ENCODE data around the gene NR5A1. TPM values are rescaled to one million over a fixed set of nuclear protein-coding genes. Genes with fewer than 3 reads are reported as not detected.

Gene NR5A1
- total RNA-seq, 1 experiment from 2014 or later: 0.09 TPM

DNA sequence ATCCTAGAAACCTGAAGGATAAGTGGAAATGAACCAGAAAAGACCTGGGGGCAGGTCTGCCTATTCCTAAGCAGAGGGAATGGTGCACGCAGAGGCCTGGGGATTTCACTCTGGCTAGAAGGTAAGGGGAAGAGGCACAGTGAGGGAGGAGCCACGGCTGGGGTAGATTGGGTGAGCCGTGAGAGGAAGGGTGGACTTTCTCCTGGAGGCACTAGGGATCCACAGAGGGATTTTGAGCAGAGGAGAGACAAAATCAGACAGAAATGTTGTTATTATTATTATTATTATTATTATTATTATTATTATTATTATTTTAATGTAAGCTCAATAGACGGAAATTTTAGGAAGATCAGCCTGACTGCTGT, 59.9 kb downstream of the NR5A1 start:
- no peak for DNase-seq
- CTCF ChIA-PET: no interaction called here
- H3K4me3 ChIP-seq (ENCODE audit: low read depth, low read length): no peak overlapping the region

DNA sequence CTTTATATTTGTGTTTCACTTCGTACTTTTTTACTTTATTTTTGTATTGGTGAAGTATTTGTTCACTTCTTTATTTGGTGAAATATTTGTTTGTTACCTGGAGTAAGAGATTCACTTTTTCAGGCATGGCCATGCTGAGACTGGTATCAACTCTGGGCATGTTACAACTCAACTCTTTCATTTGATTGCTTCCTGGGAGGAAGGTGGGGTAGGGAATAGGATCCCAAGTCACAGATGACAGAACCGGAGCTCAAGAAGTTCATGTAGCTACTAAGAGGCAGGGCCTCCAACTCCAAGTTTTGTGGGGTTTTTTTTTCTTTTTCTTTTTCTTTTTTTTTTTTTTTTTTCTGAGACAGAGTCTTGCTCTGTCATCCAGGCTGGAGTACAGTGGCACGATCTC, 63.0 kb downstream of the NR5A1 start:
- no peaks in the 10 kb centered on the region for H3K36me3 Mint-ChIP-seq (ENCODE audit: insufficient read depth, unreplicated experiment)
- H3K9me3 Mint-ChIP-seq (ENCODE audit: unreplicated experiment): no peaks in the 10 kb centered on the region
- no peaks in the 10 kb centered on the region for H3K27me3 ChIP-seq (replicated peaks; ENCODE audit: control insufficient read depth, insufficient read depth, low read length)
- DNase-seq: no peak
- peaks cover 2% of the 10 kb centered on the region for H3K27me3 Mint-ChIP-seq (ENCODE audit: insufficient read depth, unreplicated experiment)
- CTCF ChIA-PET: interaction anchor here (1.1 kb wide), 1 partner anchor 11 kb away, joined by 3 read pairs; no protein-coding TSS in a partner anchor
- intact Hi-C loops (cut with micrococcal nuclease; ENCODE audit: unreplicated experiment): no loop called here
- H3K4me1 Mint-ChIP-seq (ENCODE audit: low read depth, unreplicated experiment): no peaks in the 10 kb centered on the region
- no peak overlapping the region for H3K4me3 ChIP-seq (ENCODE audit: low read depth, low read length)
- POLR2A ChIA-PET: no interaction called here
- H3K4me3 Mint-ChIP-seq (ENCODE audit: unreplicated experiment): no peak overlapping the region
- TF ChIP-seq, protein P1, sequence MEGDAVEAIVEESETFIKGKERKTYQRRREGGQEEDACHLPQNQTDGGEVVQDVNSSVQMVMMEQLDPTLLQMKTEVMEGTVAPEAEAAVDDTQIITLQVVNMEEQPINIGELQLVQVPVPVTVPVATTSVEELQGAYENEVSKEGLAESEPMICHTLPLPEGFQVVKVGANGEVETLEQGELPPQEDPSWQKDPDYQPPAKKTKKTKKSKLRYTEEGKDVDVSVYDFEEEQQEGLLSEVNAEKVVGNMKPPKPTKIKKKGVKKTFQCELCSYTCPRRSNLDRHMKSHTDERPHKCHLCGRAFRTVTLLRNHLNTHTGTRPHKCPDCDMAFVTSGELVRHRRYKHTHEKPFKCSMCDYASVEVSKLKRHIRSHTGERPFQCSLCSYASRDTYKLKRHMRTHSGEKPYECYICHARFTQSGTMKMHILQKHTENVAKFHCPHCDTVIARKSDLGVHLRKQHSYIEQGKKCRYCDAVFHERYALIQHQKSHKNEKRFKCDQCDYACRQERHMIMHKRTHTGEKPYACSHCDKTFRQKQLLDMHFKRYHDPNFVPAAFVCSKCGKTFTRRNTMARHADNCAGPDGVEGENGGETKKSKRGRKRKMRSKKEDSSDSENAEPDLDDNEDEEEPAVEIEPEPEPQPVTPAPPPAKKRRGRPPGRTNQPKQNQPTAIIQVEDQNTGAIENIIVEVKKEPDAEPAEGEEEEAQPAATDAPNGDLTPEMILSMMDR (IDR thresholded peaks at IDR 0.05; ENCODE audit: insufficient read depth in 1 of 2, low read depth in 1 of 2, low read length in 1 of 2, severe bottlenecking in 1 of 2, unreplicated experiment in 1 of 2): no peak
- BruUV-seq (replicated peaks): no TSS peak
- H3K4me1 ChIP-seq: no peaks in the 10 kb centered on the region
- H3K27ac Mint-ChIP-seq (ENCODE audit: unreplicated experiment): no peak overlapping the region
- no peaks in the 10 kb centered on the region for H3K36me3 ChIP-seq (ENCODE audit: control insufficient read depth, insufficient read depth, low read length)
- no peaks in the 10 kb centered on the region for H3K9me3 ChIP-seq

More for the DNA sequence above, 59.9 kb downstream of the NR5A1 start:
- H3K36me3 Mint-ChIP-seq (ENCODE audit: insufficient read depth, unreplicated experiment): no peaks in the 10 kb centered on the region
- TF ChIP-seq, protein P1 (IDR thresholded peaks at IDR 0.05; ENCODE audit: insufficient read depth in 1 of 2, low read depth in 1 of 2, low read length in 1 of 2, severe bottlenecking in 1 of 2, unreplicated experiment in 1 of 2): no peak
- Histone ChIP-seq H3K9me3 (no peaks in the 10 kb centered on the region), H3K36me3 (ENCODE audit: control insufficient read depth, insufficient read depth, low read length) (no peaks in the 10 kb centered on the region), H3K4me1 (no peaks in the 10 kb centered on the region), H3K27me3 (replicated peaks; ENCODE audit: control insufficient read depth, insufficient read depth, low read length) (no peaks in the 10 kb centered on the region)
- H3K4me3 Mint-ChIP-seq (ENCODE audit: unreplicated experiment): no peak overlapping the region
- H3K4me1 Mint-ChIP-seq (ENCODE audit: low read depth, unreplicated experiment): no peaks in the 10 kb centered on the region
- H3K9me3 Mint-ChIP-seq (ENCODE audit: unreplicated experiment): no peaks in the 10 kb centered on the region
- H3K27me3 Mint-ChIP-seq (ENCODE audit: insufficient read depth, unreplicated experiment): no peaks in the 10 kb centered on the region
- H3K27ac Mint-ChIP-seq (ENCODE audit: unreplicated experiment): no peak overlapping the region
- intact Hi-C loops (cut with micrococcal nuclease; ENCODE audit: unreplicated experiment): no loop called here
- POLR2A ChIA-PET: no interaction called here
- no TSS peak for BruUV-seq (replicated peaks)

DNA sequence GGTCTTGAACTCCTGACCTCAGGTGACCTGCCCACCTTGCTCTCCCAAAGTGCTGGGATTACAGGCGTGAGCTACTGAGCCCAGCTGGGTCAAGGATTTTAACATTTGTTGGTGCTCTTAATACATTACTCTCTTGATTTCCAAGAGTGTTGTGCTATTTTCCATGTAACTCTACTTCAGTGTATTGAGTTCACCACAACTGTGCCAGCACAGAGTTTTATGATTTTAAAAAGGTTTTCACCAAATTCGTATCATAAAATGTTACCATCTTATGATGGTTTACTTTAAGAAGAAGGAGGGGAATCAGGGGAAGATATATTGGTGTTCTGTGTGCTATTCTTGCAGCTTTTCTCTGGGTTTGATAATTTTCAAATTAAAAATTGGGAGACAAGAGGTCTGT, 63.6 kb downstream of the NR5A1 start:
- Histone ChIP-seq H3K36me3 (ENCODE audit: control insufficient read depth, insufficient read depth, low read length) (no peaks in the 10 kb centered on the region), H3K9me3 (no peaks in the 10 kb centered on the region), H3K4me3 (ENCODE audit: low read depth, low read length) (no peak overlapping the region), H3K4me1 (no peaks in the 10 kb centered on the region), H3K27me3 (replicated peaks; ENCODE audit: control insufficient read depth, insufficient read depth, low read length) (no peaks in the 10 kb centered on the region)
- no peak for DNase-seq
- Mint-ChIP-seq H3K9me3 (ENCODE audit: unreplicated experiment) (no peaks in the 10 kb centered on the region), H3K27me3 (ENCODE audit: insufficient read depth, unreplicated experiment) (peaks cover 2% of the 10 kb centered on the region), H3K36me3 (ENCODE audit: insufficient read depth, unreplicated experiment) (peaks cover 5% of the 10 kb centered on the region), H3K27ac (ENCODE audit: unreplicated experiment) (no peak overlapping the region), H3K4me3 (ENCODE audit: unreplicated experiment) (no peak overlapping the region), H3K4me1 (ENCODE audit: low read depth, unreplicated experiment) (no peaks in the 10 kb centered on the region)
- intact Hi-C loops (cut with micrococcal nuclease; ENCODE audit: unreplicated experiment): no loop called here
- CTCF ChIA-PET: interaction anchor here (1.1 kb wide), 1 partner anchor 11 kb away, joined by 3 read pairs; no protein-coding TSS in a partner anchor
- no TSS peak for BruUV-seq (replicated peaks)
- TF ChIP-seq, protein P1 (IDR thresholded peaks at IDR 0.05; ENCODE audit: insufficient read depth in 1 of 2, low read depth in 1 of 2, low read length in 1 of 2, severe bottlenecking in 1 of 2, unreplicated experiment in 1 of 2): no peak
- POLR2A ChIA-PET: no interaction called here

All from Caco-2 (cell line).